ENCODE measurements around the gene ZNF618.

DNA sequence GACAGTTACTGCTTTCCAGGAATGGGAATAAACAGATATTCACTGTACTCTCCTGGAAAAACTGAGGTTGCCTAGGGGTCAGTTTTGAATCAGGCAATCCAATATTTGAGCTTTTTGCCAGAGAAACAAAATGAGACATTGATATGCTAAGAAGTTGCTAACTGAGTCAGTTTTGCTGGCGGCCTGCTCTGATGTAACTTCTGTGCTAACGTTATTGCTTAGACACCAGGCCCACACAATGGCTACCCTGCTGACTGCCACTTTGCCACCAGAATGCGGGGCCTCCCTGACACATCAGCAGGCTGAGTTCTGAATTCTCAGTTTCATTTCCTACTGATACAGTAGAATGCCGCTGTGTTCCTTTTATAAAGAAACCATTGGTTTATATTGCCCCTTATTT is 18.2 kb upstream of the ZNF618 start:
- TF ChIP-seq CTCF (IDR thresholded peaks at IDR 0.05 in 4 of 5, conservative IDR thresholded peaks at IDR 0.05 in 1 of 5) (no peak), POLR2A (IDR thresholded peaks at IDR 0.05) (no peak)
